CD4-positive, alpha-beta T cell treated with Interleukin-1 beta for 1 hour (primary cell): ENCODE results near the gene SMYD3.

ENCODE experiments used
- DNase-seq, 2 donors: peaks; one replicate each; pipeline ENCODE4 v3.0.0-alpha.2; 2020 to 2022

SMYD3 gene

GRCh38 chr1:246261639-246262038, 245.4 kb downstream of the SMYD3 start:
- DNase-seq, result no peak

DNA sequence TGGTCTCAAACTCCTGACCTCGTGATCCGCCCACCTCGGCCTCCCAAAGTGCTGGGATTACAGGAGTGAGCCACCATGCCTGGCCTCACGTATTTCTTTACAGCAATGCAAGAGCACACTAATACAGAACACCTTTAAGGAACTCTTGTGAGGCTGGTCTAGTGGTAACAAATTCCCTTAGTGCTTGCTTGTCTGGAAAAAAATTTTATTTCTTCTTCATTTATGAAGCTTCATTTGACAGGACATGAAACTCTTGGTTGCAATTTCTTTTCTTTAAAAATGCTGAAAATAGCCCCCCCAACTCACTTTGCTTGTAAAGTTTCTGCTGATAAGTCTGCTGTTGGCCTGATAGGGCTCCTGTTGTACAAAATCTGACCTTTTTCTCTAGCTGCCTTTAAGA, 248.8 kb downstream of the SMYD3 start:
- no peak for DNase-seq

DNA sequence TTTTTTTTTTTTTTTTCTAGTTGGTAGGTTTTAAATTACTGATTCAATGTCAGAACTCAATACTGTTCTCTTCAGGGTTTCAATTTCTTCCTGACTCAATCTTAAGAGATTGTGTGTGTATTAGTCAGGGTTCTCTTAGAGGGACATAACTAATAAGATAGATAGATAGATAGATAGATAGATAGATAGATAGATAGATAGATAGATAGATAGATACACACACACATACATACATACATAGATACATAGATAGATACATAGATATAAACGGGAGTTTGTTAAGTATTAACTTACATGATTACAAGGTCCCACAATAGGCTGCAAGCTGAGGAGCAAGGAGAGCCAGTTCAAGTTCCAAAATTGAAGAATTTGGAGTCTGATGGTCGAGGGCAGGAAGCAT, 251.3 kb downstream of the SMYD3 start:
- no peak for DNase-seq

GRCh38 chr1:246254854-246255253, 252.2 kb downstream of the SMYD3 start:
- no peak for DNase-seq

DNA sequence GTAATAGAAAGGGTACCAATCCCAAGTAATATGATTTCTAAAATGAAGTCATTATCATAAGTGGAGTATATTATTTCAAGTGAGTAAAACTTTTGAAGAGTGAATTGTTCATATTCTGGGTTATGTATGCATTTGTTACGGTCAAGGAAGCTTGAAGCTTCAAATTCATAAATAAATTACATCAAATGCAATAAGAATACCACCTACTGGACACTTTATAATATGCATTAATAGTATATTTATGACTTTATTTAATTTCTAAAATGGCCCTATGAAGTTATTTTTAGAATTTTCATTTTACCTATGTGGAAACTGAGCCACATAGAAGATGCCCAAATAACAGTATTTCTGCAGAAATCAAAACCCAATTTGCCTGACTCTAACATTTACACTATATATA, 260.6 kb downstream of the SMYD3 start:
- no peak for DNase-seq

DNA sequence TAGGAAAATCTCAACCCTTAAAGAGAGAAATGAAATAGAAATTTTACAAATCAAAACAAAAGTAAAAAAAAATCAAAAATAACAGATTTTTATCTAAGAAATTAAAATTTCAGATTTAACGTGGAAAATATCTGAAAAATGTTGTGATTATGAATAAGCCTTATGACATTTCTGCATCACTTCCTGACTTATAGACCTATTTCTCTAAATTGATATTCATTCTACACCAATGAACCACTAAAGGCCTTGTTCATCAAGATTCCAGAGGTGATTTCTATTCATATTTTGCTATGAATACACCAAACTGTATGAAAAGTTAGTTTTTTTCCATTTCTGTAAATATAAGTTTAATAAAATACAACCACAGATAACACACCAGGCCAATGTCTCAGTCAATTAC, 261.5 kb downstream of the SMYD3 start:
- no peak for DNase-seq

- DNase-seq, result no peak
Measured at GRCh38 chr1:246232126-246232525, 275.0 kb downstream of the SMYD3 start.

DNA sequence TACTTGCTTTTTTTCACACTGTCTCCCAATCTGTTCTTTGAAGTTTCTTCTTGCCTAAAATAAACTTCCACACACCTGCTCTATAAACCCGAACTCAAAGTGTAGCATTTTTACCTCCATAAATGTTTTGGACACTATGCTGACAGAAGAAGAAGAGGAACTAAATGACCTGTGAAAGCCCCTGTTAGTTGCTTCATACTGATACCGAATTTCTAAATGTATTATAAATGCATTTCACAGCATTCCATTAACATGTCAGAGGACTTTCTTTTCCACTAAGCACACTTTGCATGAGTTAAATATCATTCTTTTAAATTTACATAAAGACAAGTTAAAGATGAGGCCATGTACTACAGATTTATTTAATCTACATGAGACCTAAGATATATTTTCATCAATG, 281.0 kb downstream of the SMYD3 start:
- DNase-seq, result no peak

DNA sequence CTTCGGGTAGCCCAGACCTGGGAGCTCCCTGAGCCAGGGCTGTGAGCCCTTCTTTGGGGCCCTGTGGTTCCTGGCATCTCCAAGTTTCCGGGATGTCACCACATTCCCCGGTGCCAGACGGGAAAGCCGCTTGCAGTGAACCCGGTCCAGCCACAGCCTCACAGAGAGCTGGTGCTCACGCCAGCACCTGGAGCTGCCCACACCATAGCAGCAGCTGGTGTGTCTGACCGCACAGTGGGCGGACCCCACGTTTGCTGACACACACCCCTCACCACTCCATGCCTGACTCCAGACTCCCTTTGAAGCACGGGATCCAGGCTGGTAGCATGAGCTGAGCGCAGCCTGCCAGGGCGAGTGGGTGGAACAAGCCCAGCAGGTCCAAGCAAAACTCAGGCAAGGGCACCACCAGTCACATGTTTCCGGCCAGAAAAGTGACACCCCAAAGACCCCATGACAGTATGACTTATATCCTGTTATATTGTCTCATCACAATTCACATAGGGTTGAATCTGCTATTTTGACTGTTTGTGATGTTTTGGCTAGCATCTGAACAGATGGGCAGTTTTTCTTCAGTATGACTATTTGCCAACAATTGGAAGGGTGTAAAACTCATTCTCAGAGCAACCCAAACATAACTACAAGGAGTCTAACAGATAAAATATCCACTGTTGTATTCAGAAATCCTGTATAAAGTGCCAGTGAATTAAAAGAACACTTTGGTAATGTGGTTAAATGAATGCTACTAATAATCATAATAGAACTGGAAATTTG, 285.4 kb downstream of the SMYD3 start:
- DNase-seq, result no peak

- no peak for DNase-seq
Measured at GRCh38 chr1:246220495-246221065, 286.5 kb downstream of the SMYD3 start.

DNA sequence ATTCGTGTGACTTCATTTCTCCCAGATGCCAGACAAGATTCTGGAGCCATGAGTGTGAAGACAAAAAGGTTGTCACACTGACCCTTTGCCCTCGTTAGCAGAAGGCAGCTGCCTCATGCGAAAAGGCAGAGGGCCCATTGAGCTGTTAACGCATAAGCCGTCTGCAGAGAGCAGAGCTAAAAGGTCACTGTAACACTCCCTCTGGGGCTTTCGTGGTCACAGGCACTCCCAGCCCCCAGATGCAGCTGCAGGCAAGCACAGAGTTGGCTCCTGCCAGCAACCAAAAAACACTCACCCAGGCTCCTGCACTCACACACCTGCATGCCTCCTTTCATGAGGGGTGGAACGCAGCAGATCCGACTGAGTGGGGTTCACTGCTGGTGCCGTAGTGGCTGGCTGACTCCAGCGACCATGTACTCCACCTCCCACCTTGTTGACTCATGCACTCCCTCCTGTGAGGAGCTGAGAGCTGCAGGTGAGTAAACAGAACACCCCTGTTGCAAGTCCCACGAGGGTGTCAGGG, 287.5 kb downstream of the SMYD3 start:
- DNase-seq, result no peak

DNA sequence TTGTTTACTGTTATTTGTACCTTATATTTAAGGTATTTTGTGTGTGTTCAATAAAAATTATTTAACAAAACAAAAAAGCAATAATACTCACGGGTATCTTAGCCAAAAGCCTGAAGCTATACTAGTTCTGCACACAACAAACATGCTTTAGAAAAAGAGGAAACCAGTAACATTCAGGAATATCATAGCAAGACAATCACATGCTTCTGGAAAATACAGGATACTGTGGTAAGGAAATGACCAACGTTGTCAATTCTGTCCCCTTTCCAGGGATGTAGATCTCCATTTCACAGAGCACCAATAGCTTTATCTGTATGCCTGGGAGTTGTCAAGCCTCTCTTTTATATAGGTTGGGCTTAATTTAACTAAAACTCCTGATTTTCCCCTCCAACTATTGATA, 288.4 kb downstream of the SMYD3 start:
- no peak for DNase-seq

DNA sequence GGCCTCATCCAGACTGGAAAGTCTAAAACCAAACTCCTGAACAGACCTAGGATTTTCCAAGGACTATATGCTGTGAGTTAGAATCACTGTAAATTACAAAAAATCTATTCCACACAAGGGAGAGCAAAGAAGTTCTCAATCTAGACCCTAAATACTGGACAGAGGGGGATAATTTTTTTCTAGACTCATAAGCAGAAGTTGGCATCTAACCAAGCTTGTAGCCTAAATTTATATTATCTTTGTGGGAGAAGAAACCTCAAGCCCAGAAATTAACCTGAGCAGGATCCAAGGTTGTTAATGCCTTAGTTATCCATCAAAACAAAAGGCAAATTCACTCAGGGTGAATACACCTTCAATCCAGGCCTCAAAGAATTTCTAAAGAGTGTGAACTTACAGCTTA, 290.2 kb downstream of the SMYD3 start:
- no peak for DNase-seq

DNA sequence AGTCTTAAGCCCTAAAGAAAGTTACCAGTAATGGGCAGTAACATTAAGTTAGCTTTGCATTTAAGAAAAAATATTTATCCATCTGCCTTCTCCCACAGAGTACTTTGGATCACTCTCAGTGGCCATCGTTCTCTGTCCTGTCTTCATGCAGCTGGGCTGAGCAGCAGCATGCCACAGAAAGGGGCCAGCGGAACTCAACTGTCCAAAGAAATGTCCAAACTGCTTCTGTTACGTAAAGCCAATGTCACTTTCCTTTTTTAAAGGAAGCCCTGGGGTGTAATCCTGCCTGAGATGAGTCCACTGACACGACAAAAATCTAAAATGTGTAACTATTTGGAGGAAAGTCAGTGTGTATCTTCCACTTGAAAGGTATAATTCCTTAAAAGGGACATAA, 291.6 kb downstream of the SMYD3 start:
- no peak for DNase-seq

- peak; percentile 6 to 64 for DNase-seq
Measured at GRCh38 chr1:246214708-246215509, 292.2 kb downstream of the SMYD3 start.

- no peak for DNase-seq
Measured at GRCh38 chr1:246213947-246214346, 293.1 kb downstream of the SMYD3 start.

DNA sequence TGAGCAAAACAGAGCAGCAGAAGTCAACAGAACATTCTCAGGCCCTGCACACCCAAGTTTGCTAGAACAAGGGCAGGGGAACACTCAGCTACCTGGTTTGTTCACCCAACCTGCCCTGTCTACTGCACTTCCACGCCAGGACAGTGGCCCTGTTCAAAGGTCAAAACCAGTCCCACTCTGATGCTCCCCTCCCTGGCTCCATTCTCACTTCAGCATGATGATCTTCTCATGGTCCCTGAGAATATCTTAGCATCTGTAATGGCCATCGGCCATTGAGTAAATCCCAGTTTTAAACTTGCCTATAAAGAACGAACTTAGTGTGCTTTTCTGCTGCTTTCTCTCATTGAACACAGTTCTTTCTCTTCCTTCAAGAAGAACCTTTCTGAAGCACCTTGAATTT, 293.6 kb downstream of the SMYD3 start:
- no peak for DNase-seq

GRCh38 chr1:246213036-246213435, 294.0 kb downstream of the SMYD3 start:
- DNase-seq, result no peak

GRCh38 chr1:246212013-246212412, 295.1 kb downstream of the SMYD3 start:
- DNase-seq, result no peak

GRCh38 chr1:246210756-246211155, 296.3 kb downstream of the SMYD3 start:
- DNase-seq, result no peak

GRCh38 chr1:246208105-246208504, 299.0 kb downstream of the SMYD3 start:
- no peak for DNase-seq

DNA sequence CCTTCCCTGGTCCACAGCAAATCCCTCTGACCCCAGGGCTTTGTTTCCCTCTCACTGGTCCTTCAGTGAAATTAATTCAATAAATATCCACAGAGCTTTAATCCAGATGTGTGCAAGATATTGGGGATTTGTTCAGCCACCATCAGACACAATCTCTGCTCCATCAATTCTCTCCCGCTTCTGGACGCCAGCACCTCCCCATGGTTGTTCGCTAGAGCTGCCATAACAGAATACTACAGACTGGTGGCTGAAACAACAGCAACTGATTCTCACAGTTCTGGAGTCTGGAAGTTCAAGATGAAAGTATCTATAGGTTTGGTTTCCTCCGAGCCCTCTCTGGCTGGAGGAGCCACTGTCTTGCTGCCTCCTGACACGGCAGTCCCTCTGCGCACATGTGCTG, 303.9 kb downstream of the SMYD3 start:
- no peak for DNase-seq

DNA sequence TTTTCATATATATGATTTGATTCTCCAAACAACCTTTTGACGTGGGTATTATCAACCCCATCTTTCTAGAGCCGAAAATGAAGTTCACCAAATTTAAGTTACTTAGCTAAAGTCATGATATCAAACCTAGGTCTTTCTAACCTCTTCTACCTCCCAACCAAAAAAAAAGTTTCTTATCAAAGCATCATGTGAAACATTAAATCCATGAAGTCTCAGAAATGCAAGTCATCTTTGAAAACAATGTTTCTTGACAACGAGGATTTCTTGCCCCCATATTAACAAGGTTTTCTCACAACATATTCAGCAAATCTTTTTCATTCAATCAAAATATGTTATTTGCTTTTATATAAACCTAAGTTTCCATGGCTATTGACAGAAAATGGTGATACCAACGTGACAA, 306.3 kb downstream of the SMYD3 start:
- DNase-seq, result no peak

GRCh38 chr1:246200225-246200624, 306.9 kb downstream of the SMYD3 start:
- no peak for DNase-seq
